NB4 (cell line): Measurements from ENCODE around the gene CD82.

Experiments
- MYC ChIP-seq: IDR thresholded peaks from 2 replicates; pipeline ENCODE4 v1.6.1; 2011; ENCODE audit warnings: low read depth, low read length
- POLR2A ChIP-seq: IDR thresholded peaks from 2 replicates; pipeline ENCODE4 v1.6.1; 2011; ENCODE audit warnings: mild to moderate bottlenecking; ENCODE audit not compliant: insufficient read length; ENCODE audit errors: extremely low read depth
- TF ChIP-seq, protein P1 (sequence below): IDR thresholded peaks from one replicate; pipeline ENCODE4 v1.5.1; 2012; ENCODE audit warnings: low read depth, low read length

DNA sequence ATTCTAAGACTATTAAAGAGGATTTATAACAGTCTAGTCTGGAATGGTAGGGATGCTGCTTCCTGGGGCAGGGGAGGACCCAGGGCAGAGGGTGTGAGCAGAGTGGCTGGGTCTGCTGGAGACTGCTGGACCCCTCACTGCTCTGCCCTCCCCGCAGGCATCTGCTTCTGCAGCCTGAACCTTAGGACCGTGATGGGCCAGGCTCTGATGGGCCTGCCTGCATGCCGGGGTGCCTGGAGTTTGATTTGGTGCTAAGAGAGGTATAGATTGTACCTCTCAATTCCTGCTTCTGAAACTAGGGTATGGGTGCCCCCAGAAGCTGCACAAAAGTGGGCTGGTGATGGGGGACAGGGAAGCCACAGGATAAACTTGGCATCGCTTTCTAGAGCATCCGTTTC lies 54.9 kb downstream of the CD82 start:
- TF ChIP-seq, protein P1, sequence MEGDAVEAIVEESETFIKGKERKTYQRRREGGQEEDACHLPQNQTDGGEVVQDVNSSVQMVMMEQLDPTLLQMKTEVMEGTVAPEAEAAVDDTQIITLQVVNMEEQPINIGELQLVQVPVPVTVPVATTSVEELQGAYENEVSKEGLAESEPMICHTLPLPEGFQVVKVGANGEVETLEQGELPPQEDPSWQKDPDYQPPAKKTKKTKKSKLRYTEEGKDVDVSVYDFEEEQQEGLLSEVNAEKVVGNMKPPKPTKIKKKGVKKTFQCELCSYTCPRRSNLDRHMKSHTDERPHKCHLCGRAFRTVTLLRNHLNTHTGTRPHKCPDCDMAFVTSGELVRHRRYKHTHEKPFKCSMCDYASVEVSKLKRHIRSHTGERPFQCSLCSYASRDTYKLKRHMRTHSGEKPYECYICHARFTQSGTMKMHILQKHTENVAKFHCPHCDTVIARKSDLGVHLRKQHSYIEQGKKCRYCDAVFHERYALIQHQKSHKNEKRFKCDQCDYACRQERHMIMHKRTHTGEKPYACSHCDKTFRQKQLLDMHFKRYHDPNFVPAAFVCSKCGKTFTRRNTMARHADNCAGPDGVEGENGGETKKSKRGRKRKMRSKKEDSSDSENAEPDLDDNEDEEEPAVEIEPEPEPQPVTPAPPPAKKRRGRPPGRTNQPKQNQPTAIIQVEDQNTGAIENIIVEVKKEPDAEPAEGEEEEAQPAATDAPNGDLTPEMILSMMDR: no peak
- TF ChIP-seq POLR2A: no peak
- no peak for TF ChIP-seq MYC
